ENCODE data around the gene ASB13.
"Not testable (repeated sequence)": the region's sequence is repeated elsewhere in the genome, so short reads cannot be mapped to it uniquely, and the experiment has no call there.

ASB13 gene

GRCh38 chr10:5604236-5604925 lies 62.0 kb downstream of the ASB13 start:
- DNase-seq = no peak

- no peak for DNase-seq
Observed at GRCh38 chr10:5603848-5604170, 62.6 kb downstream of the ASB13 start.

GRCh38 chr10:5603091-5603847 lies 63.1 kb downstream of the ASB13 start:
- no peak for DNase-seq

GRCh38 chr10:5601826-5602495 lies 64.4 kb downstream of the ASB13 start:
- DNase-seq = no peak

GRCh38 chr10:5600908-5601307 lies 65.5 kb downstream of the ASB13 start:
- no peak for DNase-seq

- no peak for DNase-seq
Observed at GRCh38 chr10:5599613-5600520, 66.5 kb downstream of the ASB13 start.

GRCh38 chr10:5598085-5598690 lies 68.2 kb downstream of the ASB13 start:
- DNase-seq = no peak

- no peak for DNase-seq
Observed at GRCh38 chr10:5596611-5597341, 69.6 kb downstream of the ASB13 start.

GRCh38 chr10:5595994-5596471 lies 70.4 kb downstream of the ASB13 start:
- no peak for DNase-seq

- DNase-seq = no peak
Observed at GRCh38 chr10:5595591-5595990, 70.8 kb downstream of the ASB13 start.

- no peak for DNase-seq
Observed at GRCh38 chr10:5595095-5595494, 71.3 kb downstream of the ASB13 start.

GRCh38 chr10:5594271-5595049 lies 71.9 kb downstream of the ASB13 start:
- no peak for DNase-seq

- not testable (repeated sequence) for DNase-seq
Observed at GRCh38 chr10:5593347-5593746, 73.0 kb downstream of the ASB13 start.

- DNase-seq = no peak
Observed at GRCh38 chr10:5592070-5592469, 74.3 kb downstream of the ASB13 start.

GRCh38 chr10:5591336-5591824 lies 75.0 kb downstream of the ASB13 start:
- no peak for DNase-seq

- no peak for DNase-seq
Observed at GRCh38 chr10:5590816-5591215, 75.6 kb downstream of the ASB13 start.

GRCh38 chr10:5589661-5590511 lies 76.5 kb downstream of the ASB13 start:
- DNase-seq = no peak

GRCh38 chr10:5589011-5589660 lies 77.3 kb downstream of the ASB13 start:
- DNase-seq = no peak
